MM.1S (cell line): ENCODE measurements around the gene EPHB1.

Source experiments
- DNase-seq: peaks from one replicate; pipeline ENCODE4 v3.0.0-alpha.2; 2015
- H2AFZ ChIP-seq: fragments of 300-600 bp; sonication (generic); 2 replicates; pipeline ENCODE4 v1.6.0; 2016; ENCODE audit warnings: antibody characterized with exemption, low read length
- H3F3A ChIP-seq: fragments of 300-600 bp; sonication (generic); 2 replicates; pipeline ENCODE4 v1.6.1; 2016; ENCODE audit warnings: mild to moderate bottlenecking, antibody characterized with exemption, low read length, moderate library complexity, mixed read lengths; ENCODE audit not compliant: insufficient read depth
- H3K27ac ChIP-seq: fragments of 300-600 bp; sonication (generic); 2 replicates; pipeline ENCODE4 v1.5.1; 2016; ENCODE audit warnings: mild to moderate bottlenecking, low read length
- H3K27me3 ChIP-seq: fragments of 300-600 bp; sonication (generic); replicated peaks from 2 replicates; pipeline ENCODE4 v1.6.0; 2016; ENCODE audit warnings: low read length; ENCODE audit not compliant: insufficient read depth
- H3K36me3 ChIP-seq: fragments of 300-600 bp; sonication (generic); replicated peaks from 2 replicates; pipeline ENCODE4 v1.6.1; 2016; ENCODE audit warnings: mild to moderate bottlenecking, low read length, mixed read lengths; ENCODE audit not compliant: insufficient read depth
- H3K4me1 ChIP-seq: fragments of 300-600 bp; sonication (generic); 2 replicates; pipeline ENCODE4 v1.6.1; 2016; ENCODE audit warnings: low read length, mixed read lengths
- H3K4me2 ChIP-seq: fragments of 300-600 bp; sonication (generic); 2 replicates; pipeline ENCODE4 v1.6.0; 2016; ENCODE audit warnings: low read depth, low read length
- H3K4me3 ChIP-seq: fragments of 300-600 bp; sonication (generic); 2 replicates; pipeline ENCODE4 v1.5.1; 2016; ENCODE audit warnings: low read length, mixed read lengths
- H3K79me2 ChIP-seq: fragments of 300-600 bp; sonication (generic); 2 replicates; pipeline ENCODE4 v1.6.1; 2016; ENCODE audit warnings: mixed run types, low read length, mixed read lengths
- H3K9ac ChIP-seq: fragments of 300-600 bp; sonication (generic); 2 replicates; pipeline ENCODE4 v1.6.1; 2016; ENCODE audit warnings: low read length, mixed read lengths
- H3K9me2 ChIP-seq: fragments of 300-600 bp; sonication (generic); replicated peaks from 2 replicates; pipeline ENCODE4 v1.6.1; 2016; ENCODE audit warnings: mild to moderate bottlenecking, low read length, mixed read lengths; ENCODE audit not compliant: insufficient read depth
- H3K9me3 ChIP-seq: fragments of 300-600 bp; sonication (generic); replicated peaks from 2 replicates; pipeline ENCODE4 v1.6.1; 2016; ENCODE audit warnings: mild to moderate bottlenecking, low read length, mixed read lengths; ENCODE audit not compliant: insufficient read depth
- H4K20me1 ChIP-seq: fragments of 300-600 bp; sonication (generic); 2 replicates; pipeline ENCODE4 v1.6.1; 2016; ENCODE audit warnings: mild to moderate bottlenecking, low read length, moderate library complexity, mixed read lengths; ENCODE audit not compliant: insufficient read depth
- EZH2 ChIP-seq: fragments of 300-600 bp; sonication (generic); optimal IDR thresholded peaks from 2 replicates; pipeline ENCODE3; 2017; ENCODE audit warnings: low read depth, mild to moderate bottlenecking, antibody characterized with exemption, low read length, mixed read lengths
- EZH2phosphoT487 ChIP-seq: fragments of 300-600 bp; sonication (generic); IDR thresholded peaks from 2 replicates; pipeline ENCODE4 v1.6.1; 2018; ENCODE audit warnings: antibody characterized with exemption, low read length
- TF ChIP-seq, protein P1 (sequence below): fragments of 300-600 bp; sonication (generic); IDR thresholded peaks from 2 replicates; pipeline ENCODE4 v1.5.1; 2016; ENCODE audit warnings: antibody characterized with exemption, low read length, mixed read lengths

The EPHB1 gene

GRCh38 chr3:134839990-134840389 lies 44.9 kb downstream of the EPHB1 start:
- TF ChIP-seq EZH2phosphoT487 (no peak), EZH2 (no peak)
- TF ChIP-seq, protein P1, sequence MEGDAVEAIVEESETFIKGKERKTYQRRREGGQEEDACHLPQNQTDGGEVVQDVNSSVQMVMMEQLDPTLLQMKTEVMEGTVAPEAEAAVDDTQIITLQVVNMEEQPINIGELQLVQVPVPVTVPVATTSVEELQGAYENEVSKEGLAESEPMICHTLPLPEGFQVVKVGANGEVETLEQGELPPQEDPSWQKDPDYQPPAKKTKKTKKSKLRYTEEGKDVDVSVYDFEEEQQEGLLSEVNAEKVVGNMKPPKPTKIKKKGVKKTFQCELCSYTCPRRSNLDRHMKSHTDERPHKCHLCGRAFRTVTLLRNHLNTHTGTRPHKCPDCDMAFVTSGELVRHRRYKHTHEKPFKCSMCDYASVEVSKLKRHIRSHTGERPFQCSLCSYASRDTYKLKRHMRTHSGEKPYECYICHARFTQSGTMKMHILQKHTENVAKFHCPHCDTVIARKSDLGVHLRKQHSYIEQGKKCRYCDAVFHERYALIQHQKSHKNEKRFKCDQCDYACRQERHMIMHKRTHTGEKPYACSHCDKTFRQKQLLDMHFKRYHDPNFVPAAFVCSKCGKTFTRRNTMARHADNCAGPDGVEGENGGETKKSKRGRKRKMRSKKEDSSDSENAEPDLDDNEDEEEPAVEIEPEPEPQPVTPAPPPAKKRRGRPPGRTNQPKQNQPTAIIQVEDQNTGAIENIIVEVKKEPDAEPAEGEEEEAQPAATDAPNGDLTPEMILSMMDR, result no peak
- peak; percentile 11 for DNase-seq
- Histone ChIP-seq H3K9me2 (no peaks in the 10 kb centered on the region), H3K4me1 (no peaks in the 10 kb centered on the region; the same call in 1 of the 2 replicates), H3K27ac (no peak overlapping the region), H3K9ac (no peak overlapping the region), H3K4me3 (no peak overlapping the region), H3K9me3 (no peaks in the 10 kb centered on the region), H3K79me2 (no peaks in the 10 kb centered on the region), H3K4me2 (no peak overlapping the region), H4K20me1 (no peaks in the 10 kb centered on the region), H3F3A (no peaks in the 10 kb centered on the region), H2AFZ (no peak overlapping the region), H3K27me3 (no peaks in the 10 kb centered on the region), H3K36me3 (no peaks in the 10 kb centered on the region)

DNA sequence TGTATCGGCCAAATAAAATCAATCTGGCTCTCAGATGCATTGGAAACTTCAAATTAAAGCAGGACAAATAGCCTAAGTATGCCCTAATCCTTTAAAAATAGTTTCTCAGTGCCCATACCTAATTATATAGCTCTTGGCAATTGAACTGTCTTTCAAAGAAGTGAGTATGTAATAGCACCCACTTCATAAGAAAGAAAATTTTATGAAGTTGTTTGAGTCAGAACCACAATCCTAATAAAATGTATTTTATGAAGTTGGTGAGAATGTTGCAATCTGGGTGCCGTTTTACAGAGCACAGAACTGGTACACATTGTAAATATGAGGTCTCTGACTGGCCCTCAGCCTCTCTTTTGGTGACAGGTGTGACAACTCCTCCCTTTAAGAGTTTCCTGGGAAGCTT lies 45.4 kb downstream of the EPHB1 start:
- Histone ChIP-seq H3K9me3 (no peaks in the 10 kb centered on the region), H3K9ac (no peak overlapping the region), H3K79me2 (no peaks in the 10 kb centered on the region), H3K27ac (no peak overlapping the region), H3K4me1 (no peaks in the 10 kb centered on the region; the same call in 1 of the 2 replicates), H3K4me2 (no peak overlapping the region), H4K20me1 (no peaks in the 10 kb centered on the region), H3K27me3 (no peaks in the 10 kb centered on the region), H3K9me2 (no peaks in the 10 kb centered on the region), H3K36me3 (no peaks in the 10 kb centered on the region), H2AFZ (no peak overlapping the region), H3K4me3 (no peak overlapping the region), H3F3A (no peaks in the 10 kb centered on the region)
- DNase-seq, result no peak
- TF ChIP-seq EZH2, result no peak
- TF ChIP-seq EZH2phosphoT487, result no peak
- TF ChIP-seq, protein P1, result no peak

DNA sequence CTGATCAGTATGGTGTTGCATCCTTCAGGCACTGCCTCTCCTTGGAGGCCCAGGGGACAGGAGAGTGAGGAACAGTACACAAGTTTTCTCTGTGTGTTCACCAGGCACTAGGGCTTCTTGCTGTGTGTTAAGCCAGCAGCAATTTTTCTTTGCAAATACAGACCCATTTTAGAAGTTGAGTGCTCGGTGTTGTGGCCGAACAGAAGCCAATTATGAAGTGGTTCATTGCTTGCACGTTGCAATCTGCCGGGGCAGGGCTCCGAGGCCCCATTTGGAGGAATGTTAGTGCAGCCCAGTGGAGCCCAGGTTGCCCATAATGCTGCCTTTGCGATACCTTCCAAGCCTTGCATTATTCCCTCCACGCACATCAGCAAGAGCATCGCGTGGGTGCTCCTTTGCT lies 51.0 kb downstream of the EPHB1 start:
- H3K27me3 ChIP-seq, result no peaks in the 10 kb centered on the region
- H3K36me3 ChIP-seq, result no peaks in the 10 kb centered on the region
- no peaks in the 10 kb centered on the region for H3F3A ChIP-seq
- no peaks in the 10 kb centered on the region for H3K9me2 ChIP-seq
- DNase-seq, result no peak
- no peak overlapping the region for H2AFZ ChIP-seq
- H4K20me1 ChIP-seq, result no peaks in the 10 kb centered on the region
- no peaks in the 10 kb centered on the region for H3K9me3 ChIP-seq
- no peak overlapping the region for H3K27ac ChIP-seq
- no peak overlapping the region for H3K4me3 ChIP-seq
- H3K4me2 ChIP-seq, result no peak overlapping the region
- TF ChIP-seq EZH2 (no peak), EZH2phosphoT487 (no peak)
- TF ChIP-seq, protein P1, result no peak
- H3K9ac ChIP-seq, result no peak overlapping the region
- H3K4me1 ChIP-seq, result no peaks in the 10 kb centered on the region
- H3K79me2 ChIP-seq, result no peaks in the 10 kb centered on the region
